HCT116 (cell line): ENCODE results near the gene CREB1. TPM values are rescaled to one million over a fixed set of nuclear protein-coding genes. Genes with fewer than 3 reads are reported as not detected.

Experiments used
- ATAC-seq: fragments of 200-7000 bp; cut with Tn5 transposase; 2 replicates; pipeline ENCODE4 v1.9.1; 2020; ENCODE audit warnings: mild to moderate bottlenecking, moderate library complexity
- BruUV-seq: library from RNA; stranded (reverse); fragments of 400-500 nt; replicated peaks from 2 replicates; lab custom pipeline; 2021; lab: Mats Ljungman, UMichigan
- CTCF ChIA-PET: fragments of 300-600 bp; sonication (Branson Sonifier 250); formaldehyde crosslinking; loops from one replicate; lab custom pipeline; 2021; ENCODE audit warnings: antibody characterized with exemption; lab: Charles Lee
- POLR2A ChIA-PET: fragments of 300-600, 350-600 bp; sonication (Branson Sonifier 250); formaldehyde crosslinking; loops from one replicate; lab custom pipeline; 2021; ENCODE audit warnings: antibody characterized with exemption; lab: Charles Lee
- RAD21 ChIA-PET, 2 experiments: fragments of 300-600 bp; sonication (Branson Sonifier 250); formaldehyde crosslinking; loops; one replicate each; lab custom pipeline; 2023; ENCODE audit warnings: low total read pairs in 2 of 2; ENCODE audit not compliant: uncharacterized antibody in 2 of 2, unreplicated experiment in 2 of 2, low non-redundant PET in 1 of 2; lab: Charles Lee
- DNase-seq: peaks from one replicate; pipeline ENCODE4 v3.0.0-alpha.2; 2010; ENCODE audit warnings: low read depth, low spot score
- H2AFZ ChIP-seq: fragments of 200-600 bp; shearing (Covaris generic), sonication (generic); 2 replicates; pipeline ENCODE4 v1.6.1; 2017; ENCODE audit warnings: low read depth, mixed run types, mixed read lengths, antibody characterized with exemption, low read length; ENCODE audit not compliant: poor library complexity, severe bottlenecking
- H3K27ac ChIP-seq: 2 replicates; pipeline ENCODE4 v1.5.1; 2012; ENCODE audit warnings: low read depth, low read length
- H3K27me3 ChIP-seq: fragments of 200-600 bp; sonication (generic); 2 replicates; pipeline ENCODE4 v1.6.1; 2016; ENCODE audit warnings: mixed run types, low read length, mixed read lengths; ENCODE audit not compliant: insufficient read depth
- H3K36me3 ChIP-seq, 2 experiments: fragments of 200-500 bp in 1 of 2; fragments of 200-600 bp in 1 of 2; sonication (Bioruptor generic) in 1 of 2; sonication (generic) in 1 of 2; 2 replicates each; pipeline versions ENCODE4 v1.5.1 to v1.6.1; 2014 to 2016; ENCODE audit warnings: low read length in 2 of 2, inconsistent platforms in 1 of 2, mixed read lengths in 1 of 2, mixed run types in 1 of 2; ENCODE audit not compliant: insufficient read depth in 2 of 2, control insufficient read depth in 1 of 2
- H3K4me1 ChIP-seq, 2 experiments: fragments of 200-600 bp in 1 of 2; sonication (generic) in 1 of 2; 2 replicates each; pipeline versions ENCODE4 v1.5.1 to v1.6.1; 2012 to 2017; ENCODE audit warnings: low read length in 2 of 2, inconsistent platforms in 1 of 2, mild to moderate bottlenecking in 1 of 2, mixed read lengths in 1 of 2, mixed run types in 1 of 2, moderate library complexity in 1 of 2; ENCODE audit not compliant: insufficient read depth in 2 of 2, control insufficient read depth in 1 of 2
- H3K4me2 ChIP-seq: fragments of 200-600 bp; sonication (generic); 2 replicates; pipeline ENCODE4 v1.6.1; 2017; ENCODE audit warnings: mixed run types, low read length, mixed read lengths
- H3K4me3 ChIP-seq, 2 experiments: fragments of 200-600 bp in 1 of 2; sonication (generic) in 1 of 2; replicated peaks in 1 of 2; 2 replicates each; pipeline ENCODE4 v1.5.1; 2011 to 2016; ENCODE audit warnings: low read length in 2 of 2, control low read depth in 1 of 2, low read depth in 1 of 2, mild to moderate bottlenecking in 1 of 2, mixed read lengths in 1 of 2, mixed run types in 1 of 2
- H3K79me2 ChIP-seq: fragments of 200-600 bp; sonication (generic); 2 replicates; pipeline ENCODE4 v1.6.1; 2017; ENCODE audit warnings: mild to moderate bottlenecking, mixed run types, low read length, moderate library complexity, mixed read lengths; ENCODE audit not compliant: insufficient read depth
- H3K9ac ChIP-seq: fragments of 200-600 bp; sonication (generic); 2 replicates; pipeline ENCODE4 v1.6.1; 2016; ENCODE audit warnings: low read length, mixed read lengths
- H3K9me2 ChIP-seq: fragments of 200-600 bp; sonication (generic), shearing (Covaris generic); 2 replicates; pipeline ENCODE4 v1.6.1; 2017; ENCODE audit warnings: mixed run types, mild to moderate bottlenecking, moderate library complexity; ENCODE audit not compliant: insufficient read depth
- H3K9me3 ChIP-seq, 2 experiments: fragments of 200-500 bp in 1 of 2; fragments of 200-600 bp in 1 of 2; sonication (Bioruptor generic) in 1 of 2; sonication (generic) in 1 of 2; 2 replicates each; pipeline ENCODE4 v1.6.1; 2014 to 2017; ENCODE audit warnings: low read length in 2 of 2, mixed read lengths in 2 of 2, inconsistent platforms in 1 of 2, low read depth in 1 of 2, mild to moderate bottlenecking in 1 of 2, mixed run types in 1 of 2, moderate library complexity in 1 of 2; ENCODE audit not compliant: control insufficient read depth in 1 of 2, insufficient read depth in 1 of 2
- H4K20me1 ChIP-seq: fragments of 200-600 bp; sonication (generic), shearing (Covaris generic); 2 replicates; pipeline ENCODE4 v1.6.1; 2017; ENCODE audit warnings: mixed run types, mild to moderate bottlenecking, moderate library complexity; ENCODE audit not compliant: insufficient read depth
- CEBPB ChIP-seq: IDR thresholded peaks from 2 replicates; pipeline ENCODE4 v1.6.1; 2012; ENCODE audit warnings: low read depth
- EGR1 ChIP-seq: IDR thresholded peaks from 2 replicates; pipeline ENCODE4 v1.6.1; 2012; ENCODE audit warnings: low read depth
- ELF1 ChIP-seq: IDR thresholded peaks from 2 replicates; pipeline ENCODE4 v1.6.1; 2012; ENCODE audit warnings: low read depth, borderline replicate concordance
- EZH2 ChIP-seq: fragments of 200-600 bp; sonication (generic); IDR thresholded peaks from 2 replicates; pipeline ENCODE4 v1.6.1; 2017; ENCODE audit warnings: antibody characterized with exemption, mixed run types
- FOSL1 ChIP-seq: IDR thresholded peaks from 2 replicates; pipeline ENCODE4 v1.6.1; 2012; ENCODE audit warnings: low read depth
- JUND ChIP-seq: IDR thresholded peaks from 2 replicates; pipeline ENCODE4 v1.6.1; 2012
- RAD21 ChIP-seq: IDR thresholded peaks from 2 replicates; pipeline ENCODE4 v1.6.1; 2012; ENCODE audit warnings: low read depth, mild to moderate bottlenecking
- SIN3A ChIP-seq: IDR thresholded peaks from 2 replicates; pipeline ENCODE4 v1.6.1; 2012; ENCODE audit warnings: low read depth
- SP1 ChIP-seq: IDR thresholded peaks from 2 replicates; pipeline ENCODE4 v1.6.1; 2012; ENCODE audit warnings: low read depth
- SRF ChIP-seq: IDR thresholded peaks from 2 replicates; pipeline ENCODE4 v1.6.1; 2012; ENCODE audit warnings: low read depth
- TCF7L2 ChIP-seq: IDR thresholded peaks from 2 replicates; pipeline ENCODE4 v1.7.0; 2011; ENCODE audit warnings: borderline replicate concordance, inconsistent platforms; ENCODE audit not compliant: insufficient read depth, insufficient read length; ENCODE audit errors: extremely low read depth
- YY1 ChIP-seq: IDR thresholded peaks from 2 replicates; pipeline ENCODE4 v1.6.1; 2011; ENCODE audit warnings: low read length, low read depth, moderate library complexity, mild to moderate bottlenecking; ENCODE audit not compliant: insufficient replicate concordance; ENCODE audit errors: extremely low read depth
- ZNF274 ChIP-seq: fragments of 200-500 bp; sonication (Bioruptor generic); IDR thresholded peaks from 2 replicates; pipeline ENCODE4 v1.6.1; 2014; ENCODE audit warnings: mild to moderate bottlenecking, low read depth, low read length, inconsistent platforms
- intact Hi-C: fragments of 100-400 bp; cut with micrococcal nuclease; formaldehyde crosslinking; loops from 2 replicates; pipeline ENCODE4 v1.10.0; 2022
- total RNA-seq: library from RNA; stranded (reverse); gene quantifications from one replicate; pipeline ENCODE4 v1.2.1, GENCODE V29; 2021; ENCODE audit not compliant: unreplicated experiment
- TF ChIP-seq, protein P1 (sequence below): IDR thresholded peaks from 2 replicates; pipeline ENCODE4 v1.6.1; 2012
- TF ChIP-seq, protein P2 (sequence below): IDR thresholded peaks from 2 replicates; pipeline ENCODE4 v1.6.1; 2012
- TF ChIP-seq, protein P3 (sequence below): IDR thresholded peaks from 2 replicates; pipeline ENCODE4 v1.6.1; 2011; ENCODE audit warnings: mild to moderate bottlenecking, low read length, moderate library complexity; ENCODE audit not compliant: insufficient replicate concordance; ENCODE audit errors: extremely low read depth

The CREB1 gene
- total RNA-seq, 1 experiment from 2014 or later = 60.4 TPM

DNA sequence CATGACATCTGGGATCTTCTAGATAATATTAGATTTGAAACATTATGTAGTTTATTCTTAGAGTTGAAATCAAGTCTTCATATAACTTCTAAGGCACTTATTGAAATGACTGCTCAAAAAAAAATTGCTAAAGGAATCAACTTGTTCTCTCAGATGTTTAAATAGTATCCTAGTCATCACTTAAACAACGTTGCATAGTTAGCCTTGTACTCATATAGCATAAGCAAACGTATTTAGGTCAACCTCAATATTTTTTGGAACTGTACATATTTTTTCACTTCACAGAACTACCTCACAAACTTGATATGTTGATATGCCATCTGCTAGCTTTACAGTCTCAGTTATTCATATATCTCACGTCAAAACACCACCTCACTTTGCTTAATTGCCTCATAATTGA is 47.1 kb upstream of the CREB1 start:
- Histone ChIP-seq H2AFZ (no peak overlapping the region), H3K9me3 (no peaks in the 10 kb centered on the region), H4K20me1 (no peaks in the 10 kb centered on the region), H3K4me1 (peaks cover 0 to 6% of the 10 kb centered on the region in 2 experiments; a peak in 2 of 4 replicates), H3K4me3 (no peak overlapping the region), H3K4me2 (no peak overlapping the region), H3K9ac (no peak overlapping the region), H3K36me3 (no peaks in the 10 kb centered on the region), H3K79me2 (no peaks in the 10 kb centered on the region), H3K27ac (no peak overlapping the region), H3K27me3 (no peaks in the 10 kb centered on the region), H3K9me2 (no peaks in the 10 kb centered on the region)
- DNase-seq (no peak), ATAC-seq (no peak)
- BruUV-seq = no TSS peak
- no peak for TF ChIP-seq TCF7L2
- TF ChIP-seq, protein P1, sequence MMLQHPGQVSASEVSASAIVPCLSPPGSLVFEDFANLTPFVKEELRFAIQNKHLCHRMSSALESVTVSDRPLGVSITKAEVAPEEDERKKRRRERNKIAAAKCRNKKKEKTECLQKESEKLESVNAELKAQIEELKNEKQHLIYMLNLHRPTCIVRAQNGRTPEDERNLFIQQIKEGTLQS = no peak
- no peak for TF ChIP-seq SP1
- no peak for TF ChIP-seq YY1
- TF ChIP-seq EGR1 = no peak
- TF ChIP-seq, protein P2, sequence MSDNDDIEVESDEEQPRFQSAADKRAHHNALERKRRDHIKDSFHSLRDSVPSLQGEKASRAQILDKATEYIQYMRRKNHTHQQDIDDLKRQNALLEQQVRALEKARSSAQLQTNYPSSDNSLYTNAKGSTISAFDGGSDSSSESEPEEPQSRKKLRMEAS = no peak
- TF ChIP-seq RAD21 = no peak
- TF ChIP-seq JUND = no peak
- TF ChIP-seq SIN3A = no peak
- no peak for TF ChIP-seq ZNF274
- TF ChIP-seq FOSL1 = no peak
- no peak for TF ChIP-seq ELF1
- TF ChIP-seq EZH2 = no peak
- TF ChIP-seq SRF = no peak
- TF ChIP-seq CEBPB = no peak
- TF ChIP-seq, protein P3, sequence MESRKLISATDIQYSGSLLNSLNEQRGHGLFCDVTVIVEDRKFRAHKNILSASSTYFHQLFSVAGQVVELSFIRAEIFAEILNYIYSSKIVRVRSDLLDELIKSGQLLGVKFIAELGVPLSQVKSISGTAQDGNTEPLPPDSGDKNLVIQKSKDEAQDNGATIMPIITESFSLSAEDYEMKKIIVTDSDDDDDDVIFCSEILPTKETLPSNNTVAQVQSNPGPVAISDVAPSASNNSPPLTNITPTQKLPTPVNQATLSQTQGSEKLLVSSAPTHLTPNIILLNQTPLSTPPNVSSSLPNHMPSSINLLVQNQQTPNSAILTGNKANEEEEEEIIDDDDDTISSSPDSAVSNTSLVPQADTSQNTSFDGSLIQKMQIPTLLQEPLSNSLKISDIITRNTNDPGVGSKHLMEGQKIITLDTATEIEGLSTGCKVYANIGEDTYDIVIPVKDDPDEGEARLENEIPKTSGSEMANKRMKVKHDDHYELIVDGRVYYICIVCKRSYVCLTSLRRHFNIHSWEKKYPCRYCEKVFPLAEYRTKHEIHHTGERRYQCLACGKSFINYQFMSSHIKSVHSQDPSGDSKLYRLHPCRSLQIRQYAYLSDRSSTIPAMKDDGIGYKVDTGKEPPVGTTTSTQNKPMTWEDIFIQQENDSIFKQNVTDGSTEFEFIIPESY = no peak
- ChIA-PET RAD21 (no interaction called here), POLR2A (no interaction called here), CTCF (no interaction called here)
- intact Hi-C loops = no loop called here
